ENCODE data around the gene CCDC117. TPM values are rescaled to one million over a fixed set of nuclear protein-coding genes. Genes with fewer than 3 reads are reported as not detected.

The CCDC117 gene
- total and polyA plus RNA-seq, 4 donors: 8.1 to 24.0 (median 16.2) TPM

GRCh38 chr22:28780296-28780695 lies 7.8 kb downstream of the CCDC117 start:
- no peaks in the 10 kb centered on the region for H3K9me3 ChIP-seq (ENCODE audit: control insufficient read depth in 4 of 4, low read length in 3 of 4)
- H3K27me3 ChIP-seq (ENCODE audit: control insufficient read depth in 4 of 4, insufficient read depth in 4 of 4, low read length in 3 of 4): no peaks in the 10 kb centered on the region
- no peak overlapping the region for H3K4me3 ChIP-seq (ENCODE audit: low read depth in 1 of 3, low read length in 3 of 3)
- H3K27ac ChIP-seq (ENCODE audit: low read depth in 1 of 2, low read length in 2 of 2): no peak overlapping the region
- TF ChIP-seq RXRA (IDR thresholded peaks at IDR 0.05) (no peak), MAX (IDR thresholded peaks at IDR 0.05) (no peak), SP1 (IDR thresholded peaks at IDR 0.05) (no peak), NR2F2 (IDR thresholded peaks at IDR 0.05) (no peak), YY1 (IDR thresholded peaks at IDR 0.05) (no peak)
- WGBS: 92% methylated on average over 1 of the region's 1 CpG
- H3K36me3 ChIP-seq (ENCODE audit: control insufficient read depth in 4 of 4, insufficient read depth in 3 of 4, low read depth in 1 of 4, low read length in 3 of 4): peaks cover 2 to 31% (median 19%) of the 10 kb centered on the region in 4 donors
- peaks cover 6 to 24% (median 19%) of the 10 kb centered on the region in 4 donors for H3K4me1 ChIP-seq (ENCODE audit: control insufficient read depth in 4 of 4, insufficient read depth in 4 of 4, low read length in 3 of 4)
- peak overlapping the region in 1 of 2 donors; percentile 13 for H3K9ac ChIP-seq (ENCODE audit: low read depth in 1 of 2, low read length in 2 of 2)
- no peak for DNase-seq (ENCODE audit: low spot score)

- Histone ChIP-seq H3K9me3 (ENCODE audit: control insufficient read depth in 4 of 4, low read length in 3 of 4) (no peaks in the 10 kb centered on the region), H3K4me3 (ENCODE audit: low read depth in 1 of 3, low read length in 3 of 3) (no peak overlapping the region), H3K27me3 (ENCODE audit: control insufficient read depth in 4 of 4, insufficient read depth in 4 of 4, low read length in 3 of 4) (no peaks in the 10 kb centered on the region), H3K27ac (ENCODE audit: low read depth in 1 of 2, low read length in 2 of 2) (peak overlapping the region; percentile 57 to 74), H3K9ac (ENCODE audit: low read depth in 1 of 2, low read length in 2 of 2) (peak overlapping the region; percentile 3 to 62), H3K4me1 (ENCODE audit: control insufficient read depth in 4 of 4, insufficient read depth in 4 of 4, low read length in 3 of 4) (peaks cover 6 to 23% (median 16%) of the 10 kb centered on the region in 4 donors), H3K36me3 (ENCODE audit: control insufficient read depth in 4 of 4, insufficient read depth in 3 of 4, low read depth in 1 of 4, low read length in 3 of 4) (peaks cover 4 to 43% (median 31%) of the 10 kb centered on the region in 4 donors)
- 27% methylated on average over 4 of the region's 4 CpGs for WGBS
- no peak for DNase-seq (ENCODE audit: low spot score)
- TF ChIP-seq HNF4G (IDR thresholded peaks at IDR 0.05) (no peak), YY1 (IDR thresholded peaks at IDR 0.05) (peak; percentile 37), HNF4A (conservative IDR thresholded peaks at IDR 0.05) (peak; percentile 27 to 43), JUND (IDR thresholded peaks at IDR 0.05) (no peak), REST (IDR thresholded peaks at IDR 0.05) (peak; percentile 67), TAF1 (conservative IDR thresholded peaks at IDR 0.05) (peak; percentile 59), SP1 (IDR thresholded peaks at IDR 0.05) (peak; percentile 63), FOXA2 (IDR thresholded peaks at IDR 0.05) (no peak), NR2F2 (IDR thresholded peaks at IDR 0.05) (no peak), MAX (IDR thresholded peaks at IDR 0.05) (no peak), CTCF (IDR thresholded peaks at IDR 0.05; ENCODE audit: low read depth, low read length, missing input control) (no peak), RXRA (IDR thresholded peaks at IDR 0.05) (peak; percentile 46 to 58), FOXA1 (IDR thresholded peaks at IDR 0.05) (no peak), ZBTB33 (IDR thresholded peaks at IDR 0.05) (no peak), ATF3 (IDR thresholded peaks at IDR 0.05) (no peak), RAD21 (IDR thresholded peaks at IDR 0.05) (peak; percentile 43 to 51), EGR1 (IDR thresholded peaks at IDR 0.05; ENCODE audit: low read depth in 2 of 2) (no peak), GABPA (IDR thresholded peaks at IDR 0.05 in 1 of 2, conservative IDR thresholded peaks at IDR 0.05 in 1 of 2) (no peak)
These were observed 11.5 kb downstream of the CCDC117 start for GRCh38 chr22:28783786-28784671.

All from liver (tissue), 9 donors.